ENCODE data around the gene CSHL1. TPM values are rescaled to one million over a fixed set of nuclear protein-coding genes. Genes with fewer than 3 reads are reported as not detected.

CSHL1 gene
- total RNA-seq (2014; rRNA removed; shearing (Covaris generic)) = not detected in 2 replicates

DNA sequence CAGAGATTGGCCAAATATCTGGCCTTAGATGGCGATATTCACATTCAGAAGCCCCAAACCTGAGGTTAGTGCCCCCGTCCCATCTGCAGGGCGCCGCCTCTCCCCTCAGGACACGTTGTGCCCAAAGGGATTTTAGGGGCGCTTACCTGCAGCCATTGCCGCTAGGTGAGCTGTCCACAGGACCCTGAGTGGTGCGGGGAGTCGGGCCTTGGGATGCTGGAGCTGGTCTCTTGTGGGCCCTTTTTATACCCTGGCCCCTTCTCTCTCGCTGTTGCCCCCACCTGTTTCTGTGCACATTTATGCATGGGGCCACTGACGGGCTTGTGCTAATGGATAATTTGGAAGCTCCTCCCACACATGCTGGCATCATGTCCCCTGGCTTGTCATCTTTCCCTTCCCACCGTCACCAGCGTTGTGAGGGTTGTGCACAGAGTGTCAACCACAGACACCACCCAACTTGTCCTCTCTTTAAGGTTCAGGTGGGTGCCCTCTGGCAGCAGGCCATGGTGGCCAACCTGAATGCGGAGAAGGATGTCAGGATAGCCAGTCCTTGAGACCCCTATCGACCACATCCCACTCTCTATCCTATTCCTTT is at the start of gene CSHL1:
TSS of gene CSHL1 (minus strand) at position 218 of the 595 bp plus-strand sequence. CDS start at position 156, 62 bp downstream.
- no peak for DNase-seq (ENCODE audit: low spot score)

DNA sequence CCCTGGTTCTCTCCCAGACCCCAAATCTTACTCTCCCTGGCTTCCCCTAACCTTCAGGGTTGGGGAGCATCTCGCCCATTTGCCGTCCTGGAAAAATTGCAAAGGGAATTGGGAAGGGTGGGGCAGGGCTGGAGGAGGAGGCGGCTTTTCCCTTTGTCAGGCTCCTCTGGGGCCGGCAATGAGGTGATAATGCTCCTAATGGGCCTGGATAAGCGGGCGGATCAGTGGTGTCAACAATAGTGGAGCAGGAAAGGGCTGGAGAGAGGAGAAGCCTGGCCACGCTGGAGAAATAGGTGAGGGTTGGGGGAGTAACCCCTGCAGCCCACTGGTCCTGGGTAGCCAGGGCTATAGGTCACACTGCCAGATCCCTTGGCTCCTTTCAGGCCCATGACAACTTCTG is 49.4 kb upstream of the CSHL1 start:
- DNase-seq (ENCODE audit: low spot score) = no peak

DNA sequence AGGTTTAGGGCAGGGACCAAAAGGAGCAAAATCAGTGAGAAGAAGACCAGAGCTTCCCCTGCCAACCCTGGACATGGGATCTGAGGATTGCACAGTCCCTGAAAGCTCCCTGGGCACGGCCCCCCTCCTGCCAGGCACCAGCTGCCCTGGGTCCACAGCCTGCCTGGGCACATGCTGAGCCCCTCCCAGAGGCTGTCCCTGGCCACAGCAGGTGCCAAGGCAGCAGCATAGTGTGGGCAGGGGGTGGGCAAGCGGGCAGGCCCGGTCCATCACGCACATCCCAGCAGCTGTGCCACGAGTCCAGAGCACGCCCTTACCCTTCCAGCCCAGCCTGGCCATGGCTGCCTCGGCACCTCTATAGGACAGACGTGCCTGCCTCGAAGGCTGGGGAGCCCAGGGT is 48.9 kb upstream of the CSHL1 start:
- DNase-seq (ENCODE audit: low spot score) = no peak

DNA sequence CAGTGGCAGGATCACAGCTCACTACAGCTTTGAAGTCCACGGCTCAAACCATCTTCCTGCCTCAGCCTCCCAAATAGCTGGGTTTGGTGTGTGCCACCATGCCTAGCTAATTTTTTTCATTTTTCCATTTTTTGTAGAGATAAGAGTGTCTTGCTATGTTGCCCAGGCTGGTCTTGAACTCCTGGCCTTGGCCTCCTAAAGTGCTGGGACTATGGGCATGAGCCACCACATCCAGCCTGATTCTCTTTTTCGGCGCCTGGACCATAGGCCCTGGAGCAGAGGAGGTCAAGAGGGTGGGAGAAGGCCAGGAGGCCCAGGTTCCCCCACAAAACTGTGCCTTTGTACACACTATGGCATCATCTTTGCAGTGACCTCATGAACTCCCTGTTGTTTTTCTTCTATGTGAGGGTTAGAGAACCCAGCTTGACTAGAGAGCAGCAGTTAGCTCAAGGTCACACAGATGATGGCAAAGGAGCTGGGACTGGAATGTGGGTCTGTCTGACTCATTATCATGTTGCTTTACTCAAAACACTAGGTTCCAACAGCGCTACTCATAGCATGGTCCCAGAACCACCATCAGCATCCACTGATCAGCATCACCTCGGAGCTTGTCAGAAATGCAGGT is 45.4 kb upstream of the CSHL1 start:
- no peak for DNase-seq (ENCODE audit: low spot score)

DNA sequence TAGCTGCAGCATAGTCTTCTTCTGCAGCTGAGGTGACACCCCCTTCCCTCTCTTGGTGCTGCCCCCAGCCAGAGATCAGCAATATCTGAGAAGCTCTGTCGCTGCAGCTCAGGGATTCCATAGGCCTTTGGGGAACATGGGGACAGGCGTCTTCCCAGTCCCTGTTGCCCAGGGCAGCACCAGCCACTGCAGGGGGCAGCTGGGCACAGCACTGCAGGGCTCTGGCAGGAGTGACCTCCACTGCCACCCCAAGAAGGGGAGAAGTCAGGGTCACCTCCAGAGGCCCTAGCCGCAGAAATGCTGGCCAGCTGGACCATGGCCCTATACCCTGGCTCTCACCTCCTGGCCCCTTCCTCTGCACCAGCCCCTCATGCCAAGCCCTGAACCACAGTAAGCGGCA is 44.7 kb upstream of the CSHL1 start:
- no peak for DNase-seq (ENCODE audit: low spot score)

DNA sequence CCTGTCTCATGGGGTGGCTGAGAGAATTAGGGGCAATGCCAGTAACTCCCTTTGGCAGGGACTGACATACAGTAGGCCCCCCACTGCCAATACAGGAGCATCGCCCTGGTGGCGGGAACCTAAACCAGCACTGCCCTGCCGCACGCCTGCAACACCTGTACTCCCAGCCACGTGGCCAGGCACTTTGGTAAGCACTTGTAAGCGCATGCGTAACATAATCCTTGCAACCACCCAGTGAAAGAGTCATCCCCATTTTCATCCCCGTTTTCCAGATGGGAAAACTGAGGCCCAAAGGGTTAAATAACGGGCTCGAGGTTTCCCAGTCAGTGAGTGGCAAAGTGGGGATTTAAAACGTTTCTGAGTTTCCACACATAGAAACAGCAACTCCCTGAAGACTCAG is 44.2 kb upstream of the CSHL1 start:
- no peak for DNase-seq (ENCODE audit: low spot score)

DNA sequence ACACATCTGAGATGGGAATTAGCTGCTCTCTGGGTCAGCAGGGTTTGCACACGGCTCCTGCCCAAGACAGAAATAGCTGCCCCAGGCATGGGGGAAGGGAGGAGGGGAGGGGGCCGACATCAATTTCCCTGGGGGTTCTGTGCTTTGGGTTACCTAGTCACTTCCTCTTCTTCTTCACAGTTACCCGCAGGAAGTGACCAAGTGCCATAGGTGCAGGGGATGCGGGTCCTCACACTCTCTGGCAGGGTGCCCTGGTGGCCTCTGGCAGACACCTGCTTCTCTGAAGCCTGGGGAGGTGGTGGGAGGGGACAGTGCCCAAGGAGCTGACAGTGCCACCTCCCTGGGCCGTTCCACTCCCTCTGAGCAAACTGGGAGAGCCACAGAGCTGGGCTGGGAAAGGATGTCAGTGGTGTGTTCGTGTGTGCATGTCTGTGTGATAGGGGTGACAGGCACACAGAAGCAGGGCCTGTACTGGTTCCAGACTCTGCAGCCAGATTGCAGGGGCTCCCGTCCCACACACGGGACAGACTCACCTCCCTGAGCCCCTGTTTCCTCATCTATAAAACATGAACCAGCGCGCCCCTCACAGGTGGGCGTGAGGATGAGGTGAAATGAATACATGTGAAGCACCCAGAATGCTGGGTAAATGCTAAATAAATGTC is 43.5 kb upstream of the CSHL1 start:
- DNase-seq (ENCODE audit: low spot score) = no peak

DNA sequence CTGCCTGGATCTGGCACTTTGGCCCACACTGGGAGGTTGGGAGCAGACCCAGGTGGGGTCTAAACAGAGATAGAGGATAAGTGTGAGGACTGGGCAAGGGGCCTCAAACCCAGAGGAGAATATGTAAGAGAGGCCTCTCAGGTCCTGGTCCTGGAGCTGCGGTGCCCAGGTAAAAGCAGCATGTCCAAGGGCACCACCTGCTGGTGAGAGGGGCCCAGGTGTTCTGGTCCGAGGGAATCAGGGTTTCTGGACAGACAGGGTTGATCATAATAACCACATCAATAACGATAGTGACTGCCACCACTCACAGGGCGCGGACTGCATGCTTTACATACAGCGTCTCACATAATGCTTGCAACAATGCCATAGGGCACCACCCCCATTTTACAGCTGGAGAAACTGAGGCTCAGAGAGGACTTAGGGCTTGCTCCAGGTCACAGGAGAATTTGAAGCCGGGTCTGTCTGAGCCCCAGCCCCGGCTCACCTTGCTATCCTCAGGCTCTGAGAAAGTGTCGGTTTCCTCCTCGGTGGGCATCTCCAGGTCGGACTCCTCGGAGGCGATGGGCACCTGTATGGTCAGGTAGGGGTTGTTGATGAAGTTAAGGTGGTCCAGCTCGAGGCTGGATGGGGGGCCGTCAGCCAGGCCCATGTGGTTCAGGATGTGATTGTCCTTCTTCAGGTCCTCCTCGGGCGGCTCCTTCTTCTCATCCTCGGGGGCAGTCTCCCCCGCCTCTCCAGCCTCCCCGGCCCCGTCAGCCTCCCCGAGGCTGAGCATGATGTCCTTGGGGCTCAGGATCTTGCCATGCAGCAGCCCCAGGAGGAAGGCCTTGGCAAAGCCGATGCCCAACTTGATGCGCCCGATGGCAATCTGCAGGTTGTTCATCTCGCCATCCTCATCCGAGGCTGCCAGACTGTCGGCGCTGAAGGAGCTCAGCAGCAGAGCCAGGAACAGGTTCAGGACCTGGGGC is 40.2 kb upstream of the CSHL1 start:
- peak; percentile 84 for DNase-seq (ENCODE audit: low spot score)

DNA sequence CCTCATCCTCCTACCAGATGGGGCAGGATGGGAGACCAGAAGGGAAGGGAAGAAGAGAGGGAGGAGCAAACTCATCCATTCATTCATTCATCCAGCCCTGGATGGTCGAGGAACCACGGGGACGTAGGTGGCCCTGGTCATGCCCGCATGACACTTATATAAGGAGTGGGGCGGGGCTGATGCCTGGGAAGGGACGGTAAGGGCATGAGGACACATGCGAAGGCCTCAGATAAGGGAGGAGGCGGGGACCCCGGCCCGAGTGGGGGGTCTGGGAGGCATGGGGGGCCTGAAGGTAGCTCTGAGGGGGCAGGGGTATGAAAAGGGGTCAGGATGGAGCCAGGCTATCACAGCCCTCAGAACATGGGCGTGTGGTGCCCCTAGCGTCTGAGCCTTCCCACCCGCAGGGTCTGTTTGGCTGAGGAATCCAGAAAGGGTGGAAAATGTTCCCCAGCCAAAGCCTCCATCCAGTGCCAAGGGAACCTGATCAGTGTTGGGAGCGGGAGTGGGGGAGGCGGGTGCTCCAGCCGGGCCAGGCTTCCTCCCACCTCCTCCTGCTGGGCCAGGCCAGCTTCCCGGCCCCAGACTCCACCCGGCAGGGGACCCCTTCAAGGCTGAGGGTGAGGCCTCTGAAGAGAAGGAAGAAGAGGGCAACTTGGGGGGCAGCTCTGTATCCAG is 38.7 kb upstream of the CSHL1 start:
- no peak for DNase-seq (ENCODE audit: low spot score)

DNA sequence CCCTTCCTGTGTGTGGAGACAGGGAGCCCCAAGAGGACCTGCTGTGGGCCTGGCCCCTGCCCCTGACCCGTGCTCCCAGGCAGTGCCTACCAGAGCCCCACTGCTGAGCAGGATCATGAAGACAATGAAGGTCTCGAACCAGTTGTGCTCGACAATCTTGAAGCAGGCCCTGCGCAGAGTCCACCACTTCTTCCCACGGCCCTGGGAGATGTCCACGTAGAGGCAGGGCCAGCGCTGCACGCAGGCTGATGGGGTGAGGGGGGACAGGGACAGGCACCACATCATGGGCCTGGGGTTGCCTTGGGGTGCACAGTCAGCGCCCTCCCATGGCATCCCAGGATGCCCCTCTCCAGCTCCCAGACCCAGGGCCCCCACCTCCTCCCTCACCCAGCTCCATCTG is 37.5 kb upstream of the CSHL1 start:
- DNase-seq (ENCODE audit: low spot score) = no peak

DNA sequence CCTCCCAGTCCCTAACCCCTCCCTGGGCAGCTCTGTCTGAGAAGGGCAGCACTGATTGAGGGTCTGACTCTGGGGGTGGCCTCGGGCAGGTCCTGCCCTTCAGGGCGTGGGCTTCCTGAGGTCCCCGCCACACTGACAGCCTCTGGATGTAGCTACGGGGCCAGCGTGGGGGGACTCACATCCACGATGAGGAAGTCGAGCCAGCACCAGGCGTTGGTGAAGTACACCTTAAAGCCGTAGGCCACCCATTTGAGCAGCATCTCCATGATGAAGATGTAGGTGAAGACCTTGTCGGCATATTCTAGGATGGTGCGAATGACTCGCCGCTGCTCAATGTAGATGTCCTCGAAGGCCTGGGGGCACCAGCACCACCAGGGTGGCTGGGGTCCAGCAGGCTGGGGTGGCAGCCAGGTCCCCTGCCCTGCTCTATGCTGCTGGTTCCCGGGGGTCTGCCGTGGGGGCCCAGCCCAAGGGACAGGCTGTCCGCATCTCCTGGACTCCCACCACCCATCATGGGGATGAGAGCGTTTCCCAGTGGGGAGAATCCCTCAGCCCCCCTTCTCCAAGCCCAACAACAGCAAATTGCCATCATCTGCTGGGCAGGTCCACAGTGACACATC is 36.8 kb upstream of the CSHL1 start:
- no peak for DNase-seq (ENCODE audit: low spot score)

DNA sequence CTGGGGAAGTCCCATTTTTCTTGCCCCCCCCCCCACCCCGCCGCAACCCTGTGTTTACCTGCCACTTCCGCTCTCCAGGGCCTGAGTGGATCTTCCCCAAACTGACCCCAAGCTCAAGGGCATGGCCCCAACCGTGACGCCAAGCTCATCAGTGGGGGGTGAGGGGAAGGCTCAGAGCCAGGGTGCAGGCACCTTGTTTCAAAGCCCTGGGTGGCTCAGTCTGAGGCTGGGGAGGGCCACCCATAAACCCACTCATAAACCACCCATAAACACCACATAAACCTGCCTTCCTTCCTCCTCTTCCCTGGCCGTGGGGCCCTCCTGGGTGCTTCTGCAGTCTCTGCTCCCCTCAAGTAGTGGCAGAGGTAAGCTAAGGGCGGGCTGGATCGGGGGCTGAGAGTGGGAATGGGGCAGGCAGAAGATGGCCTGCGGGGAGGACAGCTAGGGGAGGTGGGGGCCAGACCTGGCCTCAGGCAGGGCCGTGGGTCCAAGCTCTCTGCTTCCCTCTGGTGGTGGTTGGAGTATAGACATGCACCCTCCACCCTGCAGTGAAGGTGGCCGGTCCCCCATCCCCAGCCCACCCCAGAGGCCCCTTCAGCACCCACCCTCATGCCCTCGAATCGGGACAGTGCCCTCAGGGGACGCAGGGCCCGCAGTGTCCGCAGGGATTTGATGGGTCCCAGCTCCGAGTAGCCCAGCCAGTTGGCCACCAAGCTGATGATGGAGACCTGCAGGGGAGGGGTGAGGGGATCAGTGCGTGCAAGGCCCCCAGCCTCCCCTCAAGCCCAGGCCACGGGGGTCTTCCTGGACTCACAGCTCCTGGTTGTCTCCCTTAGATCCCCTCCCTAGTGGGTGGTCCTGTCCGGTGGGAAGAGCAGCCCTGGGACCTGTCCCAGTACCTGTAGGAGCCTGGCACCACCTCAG is 35.6 kb upstream of the CSHL1 start:
- DNase-seq (ENCODE audit: low spot score) = peak; percentile 48

DNA sequence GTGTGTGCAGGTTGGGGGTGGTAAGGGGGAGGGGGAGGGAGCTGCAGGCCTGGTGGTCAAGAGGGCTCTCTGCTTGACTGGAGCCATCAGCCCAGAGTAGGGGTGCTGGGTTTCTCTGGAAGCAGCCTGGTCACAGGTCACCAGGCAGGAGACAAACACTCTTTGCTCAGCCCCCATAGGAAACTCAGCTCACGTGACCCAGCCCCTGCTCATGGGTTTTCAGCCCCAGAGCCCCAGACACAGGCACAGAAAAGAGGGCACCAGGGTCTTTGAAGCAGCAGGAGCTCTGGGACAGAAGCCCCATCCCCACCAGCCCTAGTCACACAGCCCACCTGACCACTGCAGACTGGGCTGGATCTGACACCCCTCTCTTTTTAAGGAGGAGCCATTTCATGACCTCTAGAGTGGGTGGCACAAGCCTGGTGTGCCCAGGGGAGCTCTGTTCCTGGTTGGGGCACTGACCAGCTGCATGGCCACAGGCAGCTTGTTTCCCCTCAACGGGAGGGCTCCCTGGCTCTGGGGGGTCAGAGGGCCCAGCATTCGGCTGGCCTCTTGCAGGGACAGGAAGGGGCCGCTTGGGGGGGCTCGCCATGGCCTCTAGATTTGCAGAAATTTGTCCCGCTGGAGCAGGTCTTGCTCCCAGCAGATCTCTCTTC is 34.9 kb upstream of the CSHL1 start:
- no peak for DNase-seq (ENCODE audit: low spot score)

DNA sequence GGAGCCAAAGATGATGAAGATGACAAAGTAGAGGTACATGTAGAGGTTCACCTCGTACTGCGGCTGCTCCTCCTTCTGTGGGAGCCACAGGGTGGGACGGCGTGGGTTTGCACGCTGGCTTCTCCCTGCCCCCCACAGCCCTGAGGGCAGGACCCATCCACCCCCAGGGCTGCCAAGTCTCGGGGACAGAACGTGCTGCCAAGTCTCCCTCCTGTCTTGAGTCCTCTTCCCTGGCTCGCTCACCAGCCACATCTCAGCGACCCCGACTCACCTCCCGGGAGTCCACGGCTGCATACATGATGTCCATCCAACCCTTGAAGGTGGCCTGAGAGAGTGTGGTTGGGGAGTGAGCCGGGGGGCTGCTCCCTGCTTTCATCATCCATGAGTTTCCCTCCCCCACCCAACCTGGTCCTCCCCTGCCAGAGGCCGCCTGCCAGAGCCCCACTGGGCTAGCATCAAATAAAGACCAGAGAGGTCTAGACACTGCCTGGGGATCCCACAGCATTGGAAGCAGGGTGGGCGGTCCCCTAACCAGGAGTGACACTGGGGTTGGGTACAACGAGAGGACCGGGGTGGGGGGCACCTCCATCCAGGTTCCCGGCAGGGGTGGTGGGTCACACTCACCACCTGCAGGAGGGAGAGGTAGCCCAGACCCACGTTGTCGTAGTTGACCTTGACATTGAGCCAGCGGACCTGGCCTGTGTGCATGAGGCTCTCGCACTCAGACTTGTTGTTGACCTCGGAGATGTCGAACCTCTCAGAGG is 33.9 kb upstream of the CSHL1 start:
- DNase-seq (ENCODE audit: low spot score) = no peak

DNA sequence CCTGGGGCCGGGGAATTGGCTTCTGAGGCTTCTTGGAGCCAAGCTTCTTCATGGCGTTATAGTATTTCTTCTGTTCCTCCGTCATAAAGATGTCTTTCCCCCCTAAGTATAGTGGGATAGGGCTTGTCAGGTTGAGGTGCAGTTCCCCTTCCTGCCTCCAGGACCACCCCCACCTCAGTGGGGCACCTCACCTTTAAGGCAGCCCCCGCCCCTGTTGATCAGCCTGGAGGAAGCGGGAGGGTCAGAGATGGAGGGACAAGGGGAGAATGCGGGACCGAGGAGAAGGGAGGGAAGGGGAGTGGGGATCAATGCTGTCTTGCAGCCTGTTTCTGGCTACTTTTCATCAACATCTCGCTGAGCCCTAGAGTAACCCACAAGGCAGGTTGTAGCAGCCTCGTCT is 32.7 kb upstream of the CSHL1 start:
- DNase-seq (ENCODE audit: low spot score) = no peak

DNA sequence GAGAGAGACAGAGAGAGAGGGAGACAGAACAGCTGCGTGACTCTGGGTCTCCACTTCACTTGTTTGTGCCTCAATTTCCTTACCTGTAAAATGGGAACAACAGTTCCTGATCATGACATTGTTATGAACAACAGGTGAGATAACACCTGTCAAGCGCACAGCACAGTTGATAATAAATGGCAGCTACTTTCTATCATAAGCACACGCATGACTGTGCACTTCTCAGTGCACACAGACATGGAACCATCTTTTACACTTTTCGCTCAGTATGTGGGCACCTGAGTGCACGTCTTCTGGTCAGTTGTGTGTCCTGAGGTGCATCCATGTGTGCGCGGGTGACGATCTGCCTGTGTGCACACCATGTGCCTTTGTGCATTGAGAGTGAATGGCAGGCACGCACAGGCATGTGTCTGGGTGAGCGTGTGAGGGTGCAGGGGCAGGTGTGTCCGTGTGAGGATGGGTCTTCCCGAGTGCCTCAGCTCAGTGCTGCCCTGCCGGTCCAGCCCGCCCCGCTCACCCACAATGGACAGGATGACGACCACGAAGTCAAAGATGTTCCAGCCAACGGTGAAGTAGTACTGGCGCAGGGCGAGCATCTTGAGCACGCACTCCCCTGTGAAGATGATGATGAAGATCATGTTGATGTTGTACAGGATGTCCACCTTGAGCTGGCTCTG is 31.4 kb upstream of the CSHL1 start:
- no peak for DNase-seq (ENCODE audit: low spot score)

DNA sequence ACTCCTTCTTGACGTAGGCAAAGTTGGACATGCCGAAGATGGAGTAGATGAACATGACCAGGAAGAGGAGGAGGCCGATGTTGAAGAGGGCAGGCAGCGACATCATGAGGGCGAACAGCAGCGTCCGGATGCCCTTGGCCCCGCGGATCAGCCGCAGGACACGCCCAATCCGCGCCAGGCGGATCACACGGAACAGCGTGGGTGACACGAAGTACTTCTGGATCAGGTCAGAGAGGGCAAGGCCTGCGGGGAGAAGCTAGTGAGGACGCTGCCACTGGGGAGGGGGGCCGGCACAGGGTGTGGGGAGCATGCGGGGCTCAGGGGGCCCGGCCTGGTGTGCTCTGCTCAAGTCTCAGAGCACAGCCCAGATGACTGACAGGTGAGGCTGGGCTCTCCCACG is 30.7 kb upstream of the CSHL1 start:
- no peak for DNase-seq (ENCODE audit: low spot score)

DNA sequence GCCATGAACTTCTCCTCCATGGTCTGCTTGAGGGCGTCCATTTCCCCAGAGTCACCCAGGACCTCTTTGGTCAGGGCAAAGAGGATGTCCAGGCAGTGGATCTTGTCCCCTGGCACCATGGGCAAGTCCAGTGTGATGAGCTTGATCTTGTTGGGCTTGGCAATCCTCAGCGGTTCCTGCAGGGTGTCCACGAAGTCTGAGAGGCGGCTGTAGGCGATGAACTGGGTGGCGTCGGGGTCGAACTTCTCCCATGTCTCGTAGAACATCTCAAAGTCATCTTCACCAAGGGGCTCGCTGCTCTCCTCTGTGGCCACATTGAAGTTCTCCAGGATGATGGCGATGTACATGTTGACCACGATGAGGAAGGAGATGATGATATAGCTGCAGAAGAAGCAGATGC is 30.1 kb upstream of the CSHL1 start:
- no peak for DNase-seq (ENCODE audit: low spot score)
